Measurements from ENCODE around the gene STOX2.

DNA sequence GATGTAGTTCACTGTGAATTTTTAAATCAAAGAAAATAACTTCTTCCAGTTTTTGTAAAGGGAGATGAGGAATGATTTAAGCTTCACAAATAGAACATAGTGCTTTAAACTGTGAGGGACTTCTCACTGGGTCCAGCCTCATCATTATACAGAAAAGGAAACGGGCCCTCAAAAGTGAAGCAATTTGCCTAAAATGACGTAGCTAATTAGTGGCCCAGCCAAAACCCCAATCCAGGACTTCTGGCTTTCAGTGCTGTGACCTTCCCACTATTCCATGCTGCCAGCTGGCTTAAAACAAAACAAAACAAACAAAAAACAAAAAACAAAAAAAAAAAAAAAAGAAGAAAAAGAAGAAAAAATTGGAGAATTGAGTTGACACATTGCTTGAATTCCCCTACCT, 45.0 kb upstream of the STOX2 start:
- no peak for TF ChIP-seq POLR2AphosphoS5 (IDR thresholded peaks at IDR 0.05; ENCODE audit: borderline replicate concordance, low read depth, low read length)
- no peak for TF ChIP-seq EZH2 (IDR thresholded peaks at IDR 0.05)

Data from SK-N-MC (cell line).